HuH-7 (cell line): ENCODE measurements around the gene SPDYE17.
A peak's percentile ranks its signal among the peaks of the same experiment; 100 is the strongest.
"Not testable (repeated sequence)": the region's sequence is repeated elsewhere in the genome, so short reads cannot be mapped to it uniquely, and the experiment has no call there.

Experiments used
- DNase-seq: peaks from one replicate; pipeline ENCODE4 v3.0.0; 2011; ENCODE audit warnings: low spot score

SPDYE17 gene

GRCh38 chr7:76998764-76999450 lies 33.3 kb downstream of the SPDYE17 start:
- DNase-seq = peak; percentile 20

- DNase-seq = peak; percentile 1
Observed at GRCh38 chr7:76998285-76998589, 33.9 kb downstream of the SPDYE17 start.

DNA sequence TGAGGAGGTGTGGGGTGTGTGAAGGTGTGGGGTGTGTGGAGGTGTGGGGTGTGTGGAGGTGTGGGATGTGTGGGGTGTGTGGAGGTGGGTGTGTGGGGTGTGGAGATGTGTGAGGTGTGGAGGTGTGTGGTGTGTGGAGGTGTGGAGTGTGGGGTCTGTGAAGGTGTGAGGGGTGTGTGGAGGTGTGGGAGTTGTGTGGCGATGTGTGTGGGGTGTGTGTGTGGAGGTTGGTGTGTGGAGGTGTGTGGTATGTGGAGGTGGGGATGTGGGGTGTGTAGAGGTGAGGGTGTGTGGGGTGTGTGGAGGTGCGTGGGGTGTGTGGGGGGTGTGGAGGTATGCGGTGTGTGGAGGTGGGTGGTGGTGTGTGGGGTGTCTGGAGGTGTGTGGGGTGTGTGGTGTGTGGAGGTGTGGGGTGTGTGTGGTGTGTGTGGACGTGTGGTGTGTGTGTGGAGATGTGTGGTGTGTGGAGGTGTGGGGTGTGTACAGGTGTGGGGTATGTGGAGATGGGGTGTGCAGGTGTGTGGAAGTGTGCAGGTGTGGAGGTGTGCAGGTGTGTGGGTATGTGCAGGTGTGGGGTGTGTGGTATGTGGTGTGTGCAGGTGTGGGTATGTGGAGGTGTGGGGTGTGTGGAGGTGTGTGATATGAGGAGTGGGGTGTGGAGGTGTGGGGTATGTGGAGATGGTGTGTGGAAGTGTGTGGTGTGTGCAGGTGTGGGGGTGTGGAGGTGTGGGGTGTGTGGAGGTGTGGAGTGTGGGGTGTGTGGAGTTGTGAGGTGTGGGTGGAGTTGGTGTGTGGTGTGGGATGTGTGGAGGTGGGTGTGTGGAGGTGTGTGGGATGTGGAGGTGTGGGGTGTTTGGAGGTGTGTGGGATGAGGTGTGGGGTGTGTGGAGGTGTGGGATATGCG lies 34.5 kb downstream of the SPDYE17 start:
- peak; percentile 18 for DNase-seq

- DNase-seq = not testable (repeated sequence)
Observed at GRCh38 chr7:76996932-76997331, 35.2 kb downstream of the SPDYE17 start.

DNA sequence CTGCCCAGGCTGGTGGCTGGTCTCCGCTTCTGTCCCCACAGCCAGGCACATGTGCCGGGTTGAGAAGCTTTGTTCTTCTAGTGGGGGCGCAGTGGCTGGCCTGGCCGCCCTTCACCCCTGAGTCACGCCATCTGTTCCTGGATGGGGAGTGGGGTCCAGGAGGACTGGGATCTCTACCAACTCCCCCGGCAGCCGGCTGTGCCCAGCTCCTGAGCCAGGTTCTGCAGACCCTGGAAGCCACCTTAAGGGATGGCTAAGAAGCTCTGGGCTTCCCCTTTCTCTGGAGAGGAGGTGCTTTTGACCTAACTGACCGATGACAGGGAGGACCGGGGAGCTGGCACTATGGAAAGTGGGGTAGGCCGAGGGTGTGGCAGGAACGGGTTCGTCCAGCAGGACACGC lies 37.9 kb downstream of the SPDYE17 start:
- DNase-seq = not testable (repeated sequence)

DNA sequence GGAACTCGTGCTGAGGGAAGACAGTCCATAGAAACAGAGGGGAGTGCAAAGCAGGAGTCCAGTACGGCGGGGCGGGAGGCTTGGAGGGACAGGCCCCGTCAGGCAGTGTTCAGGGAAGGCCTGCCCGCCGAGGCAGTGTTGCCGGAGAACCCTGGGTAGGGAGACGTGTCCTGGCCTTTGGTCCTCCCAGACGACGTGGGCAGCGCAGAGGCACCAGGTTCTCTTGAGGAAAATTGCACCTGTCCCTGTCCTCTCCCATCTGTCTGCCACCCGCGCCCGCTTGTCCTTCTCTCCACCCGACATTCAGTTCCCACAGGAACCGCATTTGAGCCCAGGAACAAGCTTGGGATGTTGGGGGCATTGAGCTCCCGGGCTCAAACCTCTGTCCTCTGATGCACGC lies 38.3 kb downstream of the SPDYE17 start:
- not testable (repeated sequence) for DNase-seq

DNA sequence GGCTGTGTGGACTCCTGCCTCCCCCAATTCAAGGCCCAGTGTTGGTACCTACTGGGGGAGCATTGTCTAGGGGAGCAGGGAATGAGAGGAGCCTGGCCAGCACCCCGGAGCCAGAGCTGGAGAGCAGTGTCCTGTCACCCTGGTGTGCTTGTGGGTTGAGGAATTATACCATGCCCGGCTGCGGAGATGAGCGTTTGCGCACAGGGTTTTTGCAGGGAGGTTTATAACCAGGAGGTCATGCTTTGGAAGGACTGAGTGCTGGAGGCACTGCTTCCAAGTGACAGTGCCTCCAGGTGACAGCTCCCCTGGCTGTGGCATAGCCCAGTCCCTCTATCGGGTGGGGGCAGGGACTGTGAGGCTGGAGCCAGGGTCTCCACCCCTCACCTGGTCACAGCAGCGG lies 39.3 kb downstream of the SPDYE17 start:
- not testable (repeated sequence) for DNase-seq

- DNase-seq = not testable (repeated sequence)
Observed at GRCh38 chr7:76992204-76992603, 40.0 kb downstream of the SPDYE17 start.

DNA sequence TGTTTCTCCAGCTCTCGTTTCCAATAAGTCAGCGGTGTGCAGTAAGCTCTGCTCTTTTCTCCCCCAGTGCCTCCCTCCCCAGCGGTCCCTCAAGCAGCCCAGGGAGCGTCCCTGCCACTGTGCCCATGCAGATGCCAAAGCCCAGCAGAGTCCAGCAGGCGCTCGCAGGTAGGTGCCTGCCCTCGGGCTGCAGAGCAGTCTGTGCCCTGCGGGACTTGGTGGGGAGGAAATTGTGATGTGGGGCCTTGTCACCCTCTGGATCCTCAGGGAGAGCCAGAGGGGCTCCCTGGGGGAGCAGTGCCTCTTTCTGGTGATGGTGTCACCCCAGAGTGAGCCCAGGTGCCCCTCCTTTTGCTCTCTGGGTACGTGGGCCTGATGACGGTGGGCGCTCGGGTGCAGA lies 42.0 kb downstream of the SPDYE17 start:
- not testable (repeated sequence) for DNase-seq

GRCh38 chr7:76985924-76986717 lies 46.0 kb downstream of the SPDYE17 start:
- not testable (repeated sequence) for DNase-seq

DNA sequence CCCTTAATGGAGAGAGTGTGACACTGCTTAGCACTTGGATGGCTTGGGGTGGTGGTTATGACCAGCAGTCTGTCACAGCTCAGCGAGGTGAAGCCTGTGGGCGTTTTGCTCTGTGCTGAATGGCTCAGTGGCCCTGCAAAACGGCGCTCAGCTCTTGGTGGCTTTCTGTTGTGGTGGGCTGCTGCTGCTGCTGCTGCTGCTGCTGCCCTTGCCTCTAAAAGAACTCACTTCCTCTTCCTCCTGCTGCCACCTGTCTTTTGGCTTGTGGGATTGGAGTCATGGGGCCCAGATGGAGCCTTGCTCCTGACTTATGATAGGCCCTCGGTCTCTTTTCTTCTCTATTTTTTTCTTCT lies 47.4 kb downstream of the SPDYE17 start:
- DNase-seq = not testable (repeated sequence)

- not testable (repeated sequence) for DNase-seq
Observed at GRCh38 chr7:76983937-76984783, 48.0 kb downstream of the SPDYE17 start.

DNA sequence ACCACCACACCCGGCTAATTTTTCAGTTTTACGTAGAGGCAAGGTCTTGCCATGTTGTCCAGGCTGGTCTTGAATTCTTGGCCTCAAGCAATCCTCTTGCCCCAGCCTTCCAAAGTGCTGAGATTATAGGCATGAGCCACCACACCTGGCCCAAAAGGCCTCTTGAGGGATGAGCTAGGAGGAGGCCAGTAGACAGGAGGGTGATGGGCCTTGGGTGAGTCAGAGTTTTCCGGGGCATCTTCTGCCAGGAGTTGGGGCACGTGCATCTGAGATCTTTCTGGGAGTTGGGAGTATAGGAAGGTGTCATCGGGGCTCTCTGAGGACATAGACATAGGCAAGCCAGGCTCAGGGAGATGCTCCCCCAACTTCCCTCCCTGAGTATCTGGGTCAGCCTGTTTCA lies 48.8 kb downstream of the SPDYE17 start:
- not testable (repeated sequence) for DNase-seq

- not testable (repeated sequence) for DNase-seq
Observed at GRCh38 chr7:76982501-76982900, 49.7 kb downstream of the SPDYE17 start.

GRCh38 chr7:76981187-76981970 lies 50.8 kb downstream of the SPDYE17 start:
- not testable (repeated sequence) for DNase-seq

DNA sequence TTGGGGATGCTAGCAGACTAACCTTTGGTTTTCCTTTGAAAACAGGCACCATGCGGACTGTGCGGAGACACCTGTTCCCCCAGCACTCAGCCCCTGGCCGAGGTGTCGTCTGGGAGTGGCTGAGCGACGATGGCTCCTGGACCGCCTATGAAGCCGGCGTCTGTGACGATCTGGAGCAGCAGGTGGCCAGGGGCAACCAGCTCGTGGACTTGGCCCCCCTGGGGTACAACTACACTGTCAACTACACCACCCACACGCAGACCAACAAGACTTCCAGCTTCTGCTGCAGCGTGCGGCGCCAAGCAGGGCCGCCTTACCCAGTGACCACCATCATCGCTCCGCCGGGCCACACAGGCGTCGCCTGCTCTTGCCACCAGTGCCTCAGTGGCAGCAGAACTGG lies 51.6 kb downstream of the SPDYE17 start:
- not testable (repeated sequence) for DNase-seq

DNA sequence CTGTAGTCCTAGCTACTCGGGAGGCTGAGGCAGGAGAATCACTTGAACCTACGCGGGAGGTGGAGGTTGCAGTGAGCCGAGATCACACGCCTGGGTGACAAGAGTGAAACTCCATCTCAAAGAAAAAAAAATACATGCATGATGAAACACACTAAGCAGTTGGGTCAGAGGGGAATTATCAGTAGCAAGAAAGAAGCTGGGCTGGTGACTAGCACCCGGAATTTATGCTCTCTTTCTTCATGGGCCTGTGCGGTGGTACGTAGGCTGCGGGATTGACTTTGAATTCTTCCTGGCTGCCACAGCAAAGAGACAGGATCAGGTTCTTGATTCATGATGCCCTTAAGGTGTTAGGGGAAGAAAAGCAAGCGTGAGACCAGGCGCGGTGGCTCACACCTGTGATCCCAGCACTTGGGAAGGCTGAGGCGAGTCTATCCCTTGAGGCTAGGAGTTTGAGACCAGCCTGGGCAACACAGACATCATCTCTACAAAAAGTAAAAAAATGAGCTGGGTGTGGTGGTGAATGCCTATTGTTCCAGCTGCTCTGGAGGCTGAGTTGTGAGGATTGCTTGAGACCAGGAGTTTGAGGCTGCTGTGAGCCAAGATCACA lies 54.3 kb downstream of the SPDYE17 start:
- DNase-seq = not testable (repeated sequence)

DNA sequence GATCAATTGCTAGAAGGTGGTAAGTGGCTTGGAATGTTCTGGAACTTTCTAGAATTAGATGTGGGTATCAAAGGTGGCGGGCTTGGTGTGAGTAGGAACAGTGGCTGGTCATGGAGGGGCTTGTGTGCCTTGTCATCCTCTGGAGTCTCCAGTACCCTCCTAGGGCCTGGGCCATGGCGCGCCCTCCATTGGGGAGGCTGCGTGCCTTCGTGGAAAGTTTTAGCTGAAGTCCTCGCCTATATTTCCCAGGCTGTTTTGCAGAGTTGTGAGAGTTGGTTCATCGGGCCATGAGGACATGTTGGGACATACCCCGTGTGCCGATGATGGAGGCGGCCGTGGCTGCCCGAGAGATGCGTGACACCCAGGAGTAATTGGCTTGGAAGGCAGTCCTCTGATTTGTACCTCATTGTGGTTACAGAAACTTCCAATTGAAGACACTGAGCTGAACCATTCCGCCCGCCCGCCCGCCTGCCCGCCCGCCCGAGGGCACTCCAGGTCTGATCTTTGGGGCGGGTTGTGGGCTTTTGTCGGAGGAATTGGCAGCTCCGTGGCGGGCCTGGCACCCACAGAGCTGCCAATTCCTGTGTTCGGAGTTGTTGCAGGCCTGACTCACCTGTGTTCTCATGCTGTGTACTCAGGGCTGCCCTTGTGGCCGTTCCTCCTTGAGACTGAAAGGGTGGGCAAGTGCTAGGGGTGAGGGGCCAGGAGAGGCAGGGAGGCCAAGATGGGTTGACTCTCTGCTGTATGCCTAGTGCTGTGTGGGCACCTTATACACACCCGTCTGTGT lies 57.2 kb downstream of the SPDYE17 start:
- not testable (repeated sequence) for DNase-seq

DNA sequence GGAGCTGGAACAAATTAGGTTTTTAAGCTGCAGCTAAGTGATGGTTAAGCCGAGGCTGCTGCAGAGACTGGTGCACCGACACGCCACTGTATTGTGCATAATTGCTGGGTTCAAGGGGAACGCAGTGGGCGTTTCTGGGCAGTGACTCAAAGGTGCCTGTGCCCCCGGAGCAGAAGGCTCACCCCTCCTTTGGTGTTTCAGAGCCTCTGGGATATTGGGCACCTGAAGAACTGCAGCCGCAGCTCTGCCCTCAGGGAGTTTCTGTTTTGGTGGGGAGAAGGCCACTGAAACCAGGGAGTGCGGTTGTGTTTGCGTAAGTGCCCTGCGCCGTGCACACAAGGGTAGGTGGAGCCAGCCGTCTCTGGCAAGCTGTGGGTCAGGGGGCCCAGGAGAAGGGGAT lies 57.8 kb downstream of the SPDYE17 start:
- DNase-seq = not testable (repeated sequence)
